Upper lobe of right lung (tissue), 1 donor: ENCODE measurements around the gene ST13. TPM values are rescaled to one million over a fixed set of nuclear protein-coding genes. Genes with fewer than 3 reads are reported as not detected.
"Not testable (repeated sequence)": the region's sequence is repeated elsewhere in the genome, so short reads cannot be mapped to it uniquely, and the experiment has no call there.

Source experiments
- ATAC-seq: fragments of 200-7000 bp; cut with Tn5 transposase; one replicate; pipeline ENCODE4 v1.9.1; 2020; ENCODE audit warnings: mild to moderate bottlenecking, moderate library complexity
- DNase-seq: peaks from one replicate; pipeline ENCODE4 v3.0.0-alpha.2; 2020
- H3K27ac ChIP-seq: fragments of 200-600 bp; one replicate; pipeline ENCODE4 v1.8.0; 2022
- H3K27me3 ChIP-seq: fragments of 200-600 bp; one replicate; pipeline ENCODE4 v1.8.0; 2022; ENCODE audit warnings: mild to moderate bottlenecking
- H3K36me3 ChIP-seq: fragments of 200-600 bp; one replicate; pipeline ENCODE4 v1.8.0; 2022
- H3K4me1 ChIP-seq: fragments of 200-600 bp; one replicate; pipeline ENCODE4 v1.8.0; 2022
- H3K4me3 ChIP-seq: fragments of 200-600 bp; one replicate; pipeline ENCODE4 v1.8.0; 2022; ENCODE audit warnings: mild to moderate bottlenecking
- H3K9me3 ChIP-seq: fragments of 200-600 bp; one replicate; pipeline ENCODE4 v1.8.0; 2022
- CTCF ChIP-seq: fragments of 200-600 bp; IDR thresholded peaks from one replicate; pipeline ENCODE4 v1.8.0; 2022; ENCODE audit warnings: antibody characterized with exemption
- intact Hi-C: fragments of 100-400 bp; cut with DNase I; formaldehyde crosslinking; loops from one replicate; pipeline ENCODE4 v1.11.0; 2022
- total RNA-seq: library from RNA; stranded (reverse); fragmentation: NEBNext Ultra II Directional; extraction: Animal tissue kit (Norgen Biotek cat#: 25700); gene quantifications from one replicate; pipeline ENCODE4 v1.2.1, GENCODE V29; 2021
- donor health status: DM: no; HTN: yes; CAD: no; lungs with severe emphysema.

The ST13 gene
- total RNA-seq, 1 donor from 2014 or later = 192 TPM

GRCh38 chr22:40855071-40855978 lies 1.1 kb downstream of the ST13 start:
- peak overlapping the region; percentile 95 for H3K4me3 ChIP-seq
- DNase-seq (no peak), ATAC-seq (no peak)
- peak overlapping the region; percentile 94 for H3K27ac ChIP-seq
- peaks cover 5% of the 10 kb centered on the region for H3K36me3 ChIP-seq
- H3K27me3 ChIP-seq = no peaks in the 10 kb centered on the region
- H3K9me3 ChIP-seq = no peaks in the 10 kb centered on the region
- no peak for TF ChIP-seq CTCF
- peaks cover 41% of the 10 kb centered on the region for H3K4me1 ChIP-seq
- intact Hi-C loops = no loop called here

- peaks cover 41% of the 10 kb centered on the region for H3K4me1 ChIP-seq
- no peak for DNase-seq
- no peak for ATAC-seq
- H3K27ac ChIP-seq = no peak overlapping the region
- H3K4me3 ChIP-seq = peak overlapping the region; percentile 95
- peaks cover 19% of the 10 kb centered on the region for H3K36me3 ChIP-seq
- intact Hi-C loops = no loop called here
- H3K9me3 ChIP-seq = no peaks in the 10 kb centered on the region
- H3K27me3 ChIP-seq = no peaks in the 10 kb centered on the region
- TF ChIP-seq CTCF = no peak
Measured at GRCh38 chr22:40853961-40854360, 2.5 kb downstream of the ST13 start.

GRCh38 chr22:40853333-40853732 lies 3.1 kb downstream of the ST13 start:
- H3K9me3 ChIP-seq = no peaks in the 10 kb centered on the region
- H3K4me3 ChIP-seq = peak overlapping the region; percentile 1
- DNase-seq = no peak
- no peaks in the 10 kb centered on the region for H3K27me3 ChIP-seq
- intact Hi-C loops = no loop called here
- H3K36me3 ChIP-seq = peaks cover 25% of the 10 kb centered on the region
- H3K4me1 ChIP-seq = peaks cover 41% of the 10 kb centered on the region
- no peak overlapping the region for H3K27ac ChIP-seq
- no peak for ATAC-seq
- no peak for TF ChIP-seq CTCF

GRCh38 chr22:40845816-40846215 lies 10.6 kb downstream of the ST13 start:
- H3K27ac ChIP-seq, DNase-seq, H3K27me3 ChIP-seq, intact Hi-C loops, H3K4me3 ChIP-seq, ATAC-seq, H3K4me1 ChIP-seq, H3K9me3 ChIP-seq: not testable (repeated sequence)
- H3K36me3 ChIP-seq = peaks cover 98% of the 10 kb centered on the region

GRCh38 chr22:40844951-40845350 lies 11.5 kb downstream of the ST13 start:
- H3K27ac ChIP-seq = no peak overlapping the region
- intact Hi-C loops = no loop called here
- H3K9me3 ChIP-seq = no peaks in the 10 kb centered on the region
- H3K4me3 ChIP-seq = no peak overlapping the region
- DNase-seq (no peak), ATAC-seq (no peak)
- H3K36me3 ChIP-seq = peaks cover 98% of the 10 kb centered on the region
- no peak for TF ChIP-seq CTCF
- H3K27me3 ChIP-seq = no peaks in the 10 kb centered on the region
- no peaks in the 10 kb centered on the region for H3K4me1 ChIP-seq

GRCh38 chr22:40838486-40838885 lies 18.0 kb downstream of the ST13 start:
- intact Hi-C loops = no loop called here
- no peak for TF ChIP-seq CTCF

More at GRCh38 chr22:40838486-40838885, 18.0 kb downstream of the ST13 start:
- H3K36me3 ChIP-seq = peaks cover 99% of the 10 kb centered on the region
- no peaks in the 10 kb centered on the region for H3K9me3 ChIP-seq
- DNase-seq = no peak
- no peak for ATAC-seq
- H3K27me3 ChIP-seq = no peaks in the 10 kb centered on the region
- no peaks in the 10 kb centered on the region for H3K4me1 ChIP-seq
- H3K4me3 ChIP-seq = no peak overlapping the region
- no peak overlapping the region for H3K27ac ChIP-seq
